GM18909 (cell line): Measurements from ENCODE around the gene YPEL2.
"Not testable (repeated sequence)": the region's sequence is repeated elsewhere in the genome, so short reads cannot be mapped to it uniquely, and the experiment has no call there.

Experiments
- ATAC-seq: cut with Tn5 transposase; IDR thresholded peaks from one replicate; pipeline ENCODE4 v1.9.1; 2021; ENCODE audit warnings: mild to moderate bottlenecking; ENCODE audit not compliant: unreplicated experiment, poor library complexity

The YPEL2 gene

GRCh38 chr17:59372138-59372751 lies 40.8 kb downstream of the YPEL2 start:
- no peak for ATAC-seq

- no peak for ATAC-seq
Observed at GRCh38 chr17:59373882-59374495, 42.5 kb downstream of the YPEL2 start.

GRCh38 chr17:59374612-59375011 lies 43.2 kb downstream of the YPEL2 start:
- ATAC-seq, result no peak

GRCh38 chr17:59375857-59376256 lies 44.4 kb downstream of the YPEL2 start:
- no peak for ATAC-seq

GRCh38 chr17:59376506-59376905 lies 45.1 kb downstream of the YPEL2 start:
- ATAC-seq, result no peak

- ATAC-seq, result no peak
Observed at GRCh38 chr17:59377410-59377809, 46.0 kb downstream of the YPEL2 start.

- no peak for ATAC-seq
Observed at GRCh38 chr17:59378675-59379074, 47.2 kb downstream of the YPEL2 start.

- ATAC-seq, result no peak
Observed at GRCh38 chr17:59380474-59380873, 49.0 kb downstream of the YPEL2 start.

- ATAC-seq, result no peak
Observed at GRCh38 chr17:59381716-59382570, 50.5 kb downstream of the YPEL2 start.

GRCh38 chr17:59383893-59384292 lies 52.4 kb downstream of the YPEL2 start:
- no peak for ATAC-seq

- ATAC-seq, result no peak
Observed at GRCh38 chr17:59387351-59388068, 56.1 kb downstream of the YPEL2 start.

GRCh38 chr17:59388069-59388556 lies 56.7 kb downstream of the YPEL2 start:
- no peak for ATAC-seq

GRCh38 chr17:59389066-59389465 lies 57.6 kb downstream of the YPEL2 start:
- ATAC-seq, result no peak

- no peak for ATAC-seq
Observed at GRCh38 chr17:59391021-59391420, 59.6 kb downstream of the YPEL2 start.

- ATAC-seq, result no peak
Observed at GRCh38 chr17:59392973-59393679, 61.7 kb downstream of the YPEL2 start.

GRCh38 chr17:59393742-59394410 lies 62.4 kb downstream of the YPEL2 start:
- not testable (repeated sequence) for ATAC-seq

GRCh38 chr17:59396134-59396826 lies 64.8 kb downstream of the YPEL2 start:
- ATAC-seq, result no peak

GRCh38 chr17:59397316-59398073 lies 66.0 kb downstream of the YPEL2 start:
- ATAC-seq, result no peak
